Measurements from ENCODE around the gene KCNAB2.

Gene KCNAB2

DNA sequence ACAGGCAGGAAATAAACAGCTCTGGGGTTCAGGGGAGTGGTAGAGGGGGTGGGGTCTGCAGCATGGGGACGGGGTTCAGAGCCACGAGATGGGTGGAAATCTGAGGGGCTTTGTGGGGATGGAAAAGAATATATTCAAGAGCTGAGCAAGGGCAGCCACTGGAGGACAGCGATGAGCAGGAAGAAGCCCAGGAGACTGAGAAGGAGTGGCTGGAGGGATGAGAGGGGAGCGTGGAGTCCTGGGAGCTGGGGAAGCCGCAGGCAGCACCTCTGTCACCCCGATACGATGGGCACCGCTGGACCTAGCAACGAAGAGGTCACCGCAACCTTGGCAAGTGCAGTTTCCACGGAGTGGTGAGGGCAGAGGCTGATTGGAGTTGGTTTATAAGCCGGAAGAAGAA lies 10.0 kb upstream of the KCNAB2 start:
- Histone ChIP-seq H3K36me3 (replicated peaks; ENCODE audit: insufficient read depth, low read length) (no peaks in the 10 kb centered on the region), H2AFZ (ENCODE audit: low read length) (no peak overlapping the region), H4K20me1 (ENCODE audit: insufficient read depth, low read length) (peaks cover 13% of the 10 kb centered on the region), H3K27me3 (replicated peaks; ENCODE audit: insufficient read depth, low read length) (no peaks in the 10 kb centered on the region), H3K27ac (ENCODE audit: low read length) (no peak overlapping the region), H3F3A (ENCODE audit: insufficient read depth, low read length) (no peaks in the 10 kb centered on the region), H3K4me1 (ENCODE audit: low read length) (no peaks in the 10 kb centered on the region), H3K4me3 (ENCODE audit: low read length) (no peak overlapping the region), H3K9ac (ENCODE audit: low read length) (no peak overlapping the region), H3K79me2 (ENCODE audit: low read length) (peaks cover 83% of the 10 kb centered on the region), H3K4me2 (ENCODE audit: low read depth, low read length) (no peak overlapping the region), H3K9me3 (replicated peaks; ENCODE audit: insufficient read depth, low read length) (no peaks in the 10 kb centered on the region), H3K9me2 (replicated peaks; ENCODE audit: insufficient read depth, low read length) (no peaks in the 10 kb centered on the region)
- TF ChIP-seq, protein P1, sequence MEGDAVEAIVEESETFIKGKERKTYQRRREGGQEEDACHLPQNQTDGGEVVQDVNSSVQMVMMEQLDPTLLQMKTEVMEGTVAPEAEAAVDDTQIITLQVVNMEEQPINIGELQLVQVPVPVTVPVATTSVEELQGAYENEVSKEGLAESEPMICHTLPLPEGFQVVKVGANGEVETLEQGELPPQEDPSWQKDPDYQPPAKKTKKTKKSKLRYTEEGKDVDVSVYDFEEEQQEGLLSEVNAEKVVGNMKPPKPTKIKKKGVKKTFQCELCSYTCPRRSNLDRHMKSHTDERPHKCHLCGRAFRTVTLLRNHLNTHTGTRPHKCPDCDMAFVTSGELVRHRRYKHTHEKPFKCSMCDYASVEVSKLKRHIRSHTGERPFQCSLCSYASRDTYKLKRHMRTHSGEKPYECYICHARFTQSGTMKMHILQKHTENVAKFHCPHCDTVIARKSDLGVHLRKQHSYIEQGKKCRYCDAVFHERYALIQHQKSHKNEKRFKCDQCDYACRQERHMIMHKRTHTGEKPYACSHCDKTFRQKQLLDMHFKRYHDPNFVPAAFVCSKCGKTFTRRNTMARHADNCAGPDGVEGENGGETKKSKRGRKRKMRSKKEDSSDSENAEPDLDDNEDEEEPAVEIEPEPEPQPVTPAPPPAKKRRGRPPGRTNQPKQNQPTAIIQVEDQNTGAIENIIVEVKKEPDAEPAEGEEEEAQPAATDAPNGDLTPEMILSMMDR (IDR thresholded peaks at IDR 0.05; ENCODE audit: low read length): no peak
- no peak for TF ChIP-seq EZH2phosphoT487 (IDR thresholded peaks at IDR 0.05; ENCODE audit: low read length)
- no peak for DNase-seq

GRCh38 chr1:6037338-6037762 lies 8.3 kb upstream of the KCNAB2 start:
- Histone ChIP-seq H3K79me2 (ENCODE audit: low read length) (peaks cover 70% of the 10 kb centered on the region), H3K27ac (ENCODE audit: low read length) (no peak overlapping the region), H3K4me3 (ENCODE audit: low read length) (no peak overlapping the region), H2AFZ (ENCODE audit: low read length) (no peak overlapping the region), H3K9ac (ENCODE audit: low read length) (no peak overlapping the region), H3K9me2 (replicated peaks; ENCODE audit: insufficient read depth, low read length) (no peaks in the 10 kb centered on the region), H3K9me3 (replicated peaks; ENCODE audit: insufficient read depth, low read length) (no peaks in the 10 kb centered on the region), H3K27me3 (replicated peaks; ENCODE audit: insufficient read depth, low read length) (no peaks in the 10 kb centered on the region), H4K20me1 (ENCODE audit: insufficient read depth, low read length) (peaks cover 5% of the 10 kb centered on the region; the same call in 1 of the 2 replicates), H3F3A (ENCODE audit: insufficient read depth, low read length) (no peaks in the 10 kb centered on the region), H3K4me1 (ENCODE audit: low read length) (no peaks in the 10 kb centered on the region), H3K36me3 (replicated peaks; ENCODE audit: insufficient read depth, low read length) (no peaks in the 10 kb centered on the region), H3K4me2 (ENCODE audit: low read depth, low read length) (no peak overlapping the region)
- TF ChIP-seq, protein P1 (IDR thresholded peaks at IDR 0.05; ENCODE audit: low read length): no peak
- no peak for TF ChIP-seq EZH2 (optimal IDR thresholded peaks at IDR 0.05; ENCODE audit: low read depth, low read length)
- TF ChIP-seq EZH2phosphoT487 (IDR thresholded peaks at IDR 0.05; ENCODE audit: low read length): no peak
- DNase-seq: no peak

GRCh38 chr1:6038603-6039002 lies 7.1 kb upstream of the KCNAB2 start:
- Histone ChIP-seq H3K27me3 (replicated peaks; ENCODE audit: insufficient read depth, low read length) (no peaks in the 10 kb centered on the region), H3K9ac (ENCODE audit: low read length) (no peak overlapping the region), H3K9me2 (replicated peaks; ENCODE audit: insufficient read depth, low read length) (no peaks in the 10 kb centered on the region), H3K79me2 (ENCODE audit: low read length) (peaks cover 58% of the 10 kb centered on the region), H3K4me2 (ENCODE audit: low read depth, low read length) (no peak overlapping the region), H3K4me3 (ENCODE audit: low read length) (no peak overlapping the region), H3K4me1 (ENCODE audit: low read length) (no peaks in the 10 kb centered on the region), H3F3A (ENCODE audit: insufficient read depth, low read length) (no peaks in the 10 kb centered on the region), H4K20me1 (ENCODE audit: insufficient read depth, low read length) (peaks cover 5% of the 10 kb centered on the region), H3K9me3 (replicated peaks; ENCODE audit: insufficient read depth, low read length) (no peaks in the 10 kb centered on the region), H3K27ac (ENCODE audit: low read length) (no peak overlapping the region), H3K36me3 (replicated peaks; ENCODE audit: insufficient read depth, low read length) (no peaks in the 10 kb centered on the region), H2AFZ (ENCODE audit: low read length) (no peak overlapping the region)
- TF ChIP-seq, protein P1 (IDR thresholded peaks at IDR 0.05; ENCODE audit: low read length): no peak
- TF ChIP-seq EZH2 (optimal IDR thresholded peaks at IDR 0.05; ENCODE audit: low read depth, low read length) (no peak), EZH2phosphoT487 (IDR thresholded peaks at IDR 0.05; ENCODE audit: low read length) (no peak)
- DNase-seq: no peak

Data from MM.1S (cell line).